GM19099 (cell line): ENCODE results near the gene OR2B6.

Experiments
- POLR2A ChIP-seq: IDR thresholded peaks from 3 replicates; pipeline ENCODE4 v1.6.1; 2011; ENCODE audit warnings: low read depth; ENCODE audit not compliant: insufficient read length; ENCODE audit errors: extremely low read depth

The OR2B6 gene

GRCh38 chr6:27986928-27987725, 30.1 kb downstream of the OR2B6 start:
- no peak for TF ChIP-seq POLR2A

GRCh38 chr6:27994616-27995015, 37.6 kb downstream of the OR2B6 start:
- TF ChIP-seq POLR2A: no peak

- TF ChIP-seq POLR2A: no peak
Observed at GRCh38 chr6:28000351-28001045, 43.5 kb downstream of the OR2B6 start.

- TF ChIP-seq POLR2A: no peak
Observed at GRCh38 chr6:28001351-28001750, 44.3 kb downstream of the OR2B6 start.

GRCh38 chr6:28001751-28002150, 44.7 kb downstream of the OR2B6 start:
- no peak for TF ChIP-seq POLR2A

GRCh38 chr6:28002161-28002560, 45.1 kb downstream of the OR2B6 start:
- no peak for TF ChIP-seq POLR2A

GRCh38 chr6:28003059-28003458, 46.0 kb downstream of the OR2B6 start:
- TF ChIP-seq POLR2A: no peak

GRCh38 chr6:28003661-28004060, 46.6 kb downstream of the OR2B6 start:
- TF ChIP-seq POLR2A: no peak

- no peak for TF ChIP-seq POLR2A
Observed at GRCh38 chr6:28004350-28005151, 47.5 kb downstream of the OR2B6 start.

- TF ChIP-seq POLR2A: no peak
Observed at GRCh38 chr6:28005152-28005890, 48.3 kb downstream of the OR2B6 start.

GRCh38 chr6:28005975-28006374, 48.9 kb downstream of the OR2B6 start:
- no peak for TF ChIP-seq POLR2A
